Osteoblast (primary cell): Measurements from ENCODE around the gene NBR1. TPM values are rescaled to one million over a fixed set of nuclear protein-coding genes. Genes with fewer than 3 reads are reported as not detected.

Experiments
- DNase-seq: peaks from one replicate; pipeline ENCODE4 v3.0.0; 2011; ENCODE audit warnings: low spot score, mixed read lengths; ENCODE audit not compliant: insufficient read length; ENCODE audit errors: missing footprints
- H2AFZ ChIP-seq: 2 replicates; pipeline ENCODE4 v1.6.0; 2011; ENCODE audit warnings: mild to moderate bottlenecking, low read length
- H3K27ac ChIP-seq: 2 replicates; pipeline ENCODE4 v1.5.1; 2011; ENCODE audit warnings: mild to moderate bottlenecking, low read depth, low read length, moderate library complexity
- H3K27me3 ChIP-seq: 2 replicates; pipeline ENCODE4 v1.6.0; 2012; ENCODE audit warnings: mild to moderate bottlenecking, control low read depth, inconsistent platforms, low read length, moderate library complexity; ENCODE audit not compliant: insufficient read depth
- H3K36me3 ChIP-seq: 2 replicates; pipeline ENCODE4 v1.5.1; 2011; ENCODE audit warnings: mild to moderate bottlenecking, low read length, control low read depth, moderate library complexity; ENCODE audit not compliant: insufficient read depth
- H3K4me1 ChIP-seq: 2 replicates; pipeline ENCODE4 v1.5.1; 2011; ENCODE audit warnings: mild to moderate bottlenecking, low read length, control low read depth, moderate library complexity; ENCODE audit not compliant: insufficient read depth
- H3K4me2 ChIP-seq: 2 replicates; pipeline ENCODE4 v1.6.0; 2011; ENCODE audit warnings: mild to moderate bottlenecking, low read length; ENCODE audit not compliant: insufficient read depth
- H3K4me3 ChIP-seq: fragments of 200-600 bp; sonication (generic); 3 replicates; pipeline ENCODE4 v1.5.1; 2012; ENCODE audit warnings: mild to moderate bottlenecking, low read length, inconsistent platforms; ENCODE audit not compliant: insufficient read depth
- H3K79me2 ChIP-seq: 2 replicates; pipeline ENCODE4 v1.6.0; 2012; ENCODE audit warnings: mild to moderate bottlenecking, low read length, control low read depth, inconsistent platforms; ENCODE audit not compliant: insufficient read depth
- H3K9me3 ChIP-seq: 2 replicates; pipeline ENCODE4 v1.5.1; 2011; ENCODE audit warnings: low read depth, low read length, control low read depth
- H4K20me1 ChIP-seq: 2 replicates; pipeline ENCODE4 v1.6.0; 2012; ENCODE audit warnings: mild to moderate bottlenecking, low read length, control low read depth; ENCODE audit not compliant: insufficient read depth
- total RNA-seq: library from RNA; depleted of rRNA; stranded (reverse); fragments of >200 nt; gene quantifications from 2 replicates; pipeline ENCODE4 v1.2.3, GENCODE V29; 2012
- TF ChIP-seq, protein P1 (sequence below): IDR thresholded peaks from 2 replicates; pipeline ENCODE4 v1.5.1; 2011; ENCODE audit warnings: mild to moderate bottlenecking, low read depth, low read length, moderate library complexity; ENCODE audit errors: extremely low read depth

NBR1 gene
- total RNA-seq, 1 donor = 121 TPM

DNA sequence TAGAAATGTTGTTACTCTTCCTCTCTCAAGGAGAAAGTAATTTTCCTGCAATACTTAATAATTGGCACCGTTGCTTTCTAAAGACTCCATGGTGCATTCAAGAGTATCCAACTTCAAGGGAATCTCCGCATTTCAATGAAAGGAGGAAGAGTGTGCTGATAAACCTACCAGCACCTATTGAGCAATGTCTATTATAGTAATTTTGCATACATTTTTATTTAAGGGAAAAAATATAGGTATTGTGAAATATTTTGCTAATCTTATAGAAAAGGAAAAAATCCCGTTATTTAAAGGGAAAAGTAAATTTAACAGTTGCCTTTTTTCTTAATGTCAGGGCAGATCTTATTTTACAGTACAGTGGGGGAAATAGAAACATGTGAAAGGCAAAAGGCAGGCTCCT, 39.6 kb downstream of the NBR1 start:
- H3K79me2 ChIP-seq = peaks cover 18% of the 10 kb centered on the region
- DNase-seq = no peak
- H3K27ac ChIP-seq = peak overlapping the region; percentile 76
- H3K36me3 ChIP-seq = peaks cover 59% of the 10 kb centered on the region
- H3K4me1 ChIP-seq = peaks cover 22% of the 10 kb centered on the region
- TF ChIP-seq, protein P1, sequence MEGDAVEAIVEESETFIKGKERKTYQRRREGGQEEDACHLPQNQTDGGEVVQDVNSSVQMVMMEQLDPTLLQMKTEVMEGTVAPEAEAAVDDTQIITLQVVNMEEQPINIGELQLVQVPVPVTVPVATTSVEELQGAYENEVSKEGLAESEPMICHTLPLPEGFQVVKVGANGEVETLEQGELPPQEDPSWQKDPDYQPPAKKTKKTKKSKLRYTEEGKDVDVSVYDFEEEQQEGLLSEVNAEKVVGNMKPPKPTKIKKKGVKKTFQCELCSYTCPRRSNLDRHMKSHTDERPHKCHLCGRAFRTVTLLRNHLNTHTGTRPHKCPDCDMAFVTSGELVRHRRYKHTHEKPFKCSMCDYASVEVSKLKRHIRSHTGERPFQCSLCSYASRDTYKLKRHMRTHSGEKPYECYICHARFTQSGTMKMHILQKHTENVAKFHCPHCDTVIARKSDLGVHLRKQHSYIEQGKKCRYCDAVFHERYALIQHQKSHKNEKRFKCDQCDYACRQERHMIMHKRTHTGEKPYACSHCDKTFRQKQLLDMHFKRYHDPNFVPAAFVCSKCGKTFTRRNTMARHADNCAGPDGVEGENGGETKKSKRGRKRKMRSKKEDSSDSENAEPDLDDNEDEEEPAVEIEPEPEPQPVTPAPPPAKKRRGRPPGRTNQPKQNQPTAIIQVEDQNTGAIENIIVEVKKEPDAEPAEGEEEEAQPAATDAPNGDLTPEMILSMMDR = no peak
- no peaks in the 10 kb centered on the region for H4K20me1 ChIP-seq
- peak overlapping the region; percentile 92 for H3K4me2 ChIP-seq
- H2AFZ ChIP-seq = no peak overlapping the region
- no peaks in the 10 kb centered on the region for H3K27me3 ChIP-seq
- H3K9me3 ChIP-seq = no peaks in the 10 kb centered on the region
- H3K4me3 ChIP-seq = no peak overlapping the region

DNA sequence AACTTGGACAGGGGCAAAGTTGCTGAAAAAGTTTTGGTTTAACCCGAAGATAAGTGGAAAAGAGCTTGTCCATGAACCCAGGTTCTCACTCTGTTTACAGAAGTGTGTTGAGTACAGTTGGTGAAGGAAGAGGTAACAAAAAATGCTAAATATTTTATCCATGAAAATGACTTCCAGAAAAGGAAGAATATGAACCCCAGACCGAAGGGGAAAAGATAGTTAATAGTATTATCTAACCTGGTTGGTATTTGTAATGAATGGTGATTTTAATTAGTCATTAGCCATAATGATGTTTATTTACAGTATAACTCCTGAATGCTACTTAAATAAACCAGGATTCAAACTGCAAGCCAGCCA, 40.1 kb downstream of the NBR1 start:
- peak overlapping the region; percentile 92 for H3K4me2 ChIP-seq

DNA sequence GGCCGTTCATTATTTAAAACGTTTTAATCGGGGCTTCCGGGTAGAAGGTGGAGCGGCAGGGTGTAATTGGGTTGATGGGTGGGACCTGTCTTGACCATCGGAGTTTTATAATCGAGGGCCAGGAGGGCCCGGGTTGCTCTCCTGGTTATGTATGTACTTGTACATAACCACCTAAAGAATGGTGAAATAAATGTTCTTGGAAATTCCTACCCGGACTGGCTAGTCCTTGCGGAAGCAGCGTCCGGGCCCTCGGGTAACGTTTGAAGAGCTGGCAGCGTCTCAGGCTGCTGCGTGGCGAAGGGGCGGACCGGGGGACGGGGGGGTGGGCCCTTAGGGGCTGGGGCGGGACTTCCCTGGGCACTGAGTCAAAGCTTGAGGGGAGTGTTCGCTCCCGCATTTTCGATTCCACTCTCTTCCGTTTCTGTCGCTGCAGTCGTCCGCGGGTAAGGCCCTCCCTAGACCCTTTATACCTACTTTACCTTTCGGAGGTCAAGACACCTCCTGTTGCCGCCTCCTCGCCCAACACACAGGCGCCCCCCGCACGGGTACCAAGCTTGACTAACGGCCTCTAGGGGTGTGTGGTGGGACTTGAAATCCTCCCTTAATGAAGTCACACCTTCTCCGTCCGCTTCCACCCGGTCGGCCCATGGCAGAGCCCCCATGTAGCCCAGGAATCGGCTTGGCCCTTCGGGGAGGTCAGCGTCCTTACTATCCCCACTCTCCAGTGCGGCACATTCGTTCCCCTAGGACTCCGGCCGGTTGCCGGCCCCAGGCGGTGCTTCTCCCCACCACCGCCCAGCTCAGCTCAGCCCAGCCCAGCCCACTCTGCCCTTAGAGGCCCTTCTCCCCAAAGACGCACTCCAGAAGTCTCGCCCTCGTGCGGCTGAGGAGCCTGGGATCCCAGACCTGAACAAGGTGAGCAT, 40.7 kb downstream of the NBR1 start, which contains the start of gene TMEM106A:
Gene TMEM106A (plus strand): TSS at position 396 of the 923 bp plus-strand sequence. CDS start 1,167 bp downstream, outside the sequence.
- peak; percentile 97 for DNase-seq
- H4K20me1 ChIP-seq = no peaks in the 10 kb centered on the region

More for the DNA sequence above, 40.1 kb downstream of the NBR1 start:
- Histone ChIP-seq H4K20me1 (no peaks in the 10 kb centered on the region), H3K27ac (peak overlapping the region; percentile 76), H3K79me2 (peaks cover 18% of the 10 kb centered on the region), H2AFZ (peak overlapping the region; percentile 55), H3K9me3 (no peaks in the 10 kb centered on the region), H3K4me1 (peaks cover 22% of the 10 kb centered on the region), H3K36me3 (peaks cover 64% of the 10 kb centered on the region), H3K27me3 (no peaks in the 10 kb centered on the region), H3K4me3 (peak overlapping the region; percentile 94)
- TF ChIP-seq, protein P1 = no peak
- no peak for DNase-seq

More for the DNA sequence above, 40.7 kb downstream of the NBR1 start, which contains the start of gene TMEM106A:
- Histone ChIP-seq H2AFZ (peak within 1 kb of the TSS; percentile 87), H3K27me3 (no peaks in the 10 kb centered on the region), H3K36me3 (peaks cover 70% of the 10 kb centered on the region), H3K79me2 (peaks cover 18% of the 10 kb centered on the region), H3K4me3 (peak within 1 kb of the TSS; percentile 94), H3K27ac (peak within 1 kb of the TSS; percentile 76), H3K4me1 (peaks cover 22% of the 10 kb centered on the region), H3K4me2 (peak within 1 kb of the TSS; percentile 92), H3K9me3 (no peaks in the 10 kb centered on the region)
- TF ChIP-seq, protein P1 = peak; percentile 25
